GM18951 (cell line): ENCODE measurements around the gene PLD6.
"Not testable (repeated sequence)": the region's sequence is repeated elsewhere in the genome, so short reads cannot be mapped to it uniquely, and the experiment has no call there.

Experiments
- POLR2A ChIP-seq: IDR thresholded peaks from 4 replicates; pipeline ENCODE4 v1.6.1; 2011; ENCODE audit warnings: mild to moderate bottlenecking; ENCODE audit not compliant: insufficient read length, insufficient read depth; ENCODE audit errors: extremely low read depth
- in situ Hi-C: fragments of 300-500 bp; cut with MboI; formaldehyde crosslinking; loops from one replicate; pipeline ENCODE4 v1.12.0; 2022; ENCODE audit warnings: low sequenced_read_pairs, mixed read lengths, inconsistent platforms; ENCODE audit not compliant: unreplicated experiment

The PLD6 gene

DNA sequence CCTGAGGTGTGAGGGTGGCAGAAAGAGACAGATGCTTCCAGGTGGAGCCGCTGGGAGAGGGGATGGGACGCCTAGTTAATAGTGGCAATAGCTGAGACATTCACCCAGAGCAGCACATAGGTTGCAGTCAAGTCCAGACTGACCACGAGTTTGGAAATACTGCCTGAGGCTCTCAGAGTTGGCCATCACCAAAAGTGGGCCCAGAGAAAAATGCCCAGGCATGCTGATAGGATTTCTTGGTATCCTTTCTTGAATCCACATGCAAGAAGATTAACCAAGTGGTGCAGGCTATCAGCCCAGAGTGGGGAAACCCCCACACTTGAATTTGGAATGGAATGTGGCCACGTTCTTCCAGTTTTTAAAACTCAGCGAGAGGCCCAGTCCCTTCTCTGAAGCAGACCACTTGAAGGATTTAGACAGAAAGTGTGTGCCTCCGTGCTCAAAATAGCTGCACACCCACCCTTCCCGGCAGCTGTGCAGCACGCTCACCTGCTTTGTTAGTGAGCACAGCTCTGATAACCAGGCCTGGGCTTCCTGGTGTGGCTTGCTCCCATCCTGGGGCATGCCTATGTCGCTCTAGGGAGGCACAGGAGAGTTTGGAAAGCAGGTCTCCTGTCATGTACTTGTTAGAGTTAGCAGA, 35.7 kb downstream of the PLD6 start:
- no peak for TF ChIP-seq POLR2A
- in situ Hi-C loops = no loop called here

DNA sequence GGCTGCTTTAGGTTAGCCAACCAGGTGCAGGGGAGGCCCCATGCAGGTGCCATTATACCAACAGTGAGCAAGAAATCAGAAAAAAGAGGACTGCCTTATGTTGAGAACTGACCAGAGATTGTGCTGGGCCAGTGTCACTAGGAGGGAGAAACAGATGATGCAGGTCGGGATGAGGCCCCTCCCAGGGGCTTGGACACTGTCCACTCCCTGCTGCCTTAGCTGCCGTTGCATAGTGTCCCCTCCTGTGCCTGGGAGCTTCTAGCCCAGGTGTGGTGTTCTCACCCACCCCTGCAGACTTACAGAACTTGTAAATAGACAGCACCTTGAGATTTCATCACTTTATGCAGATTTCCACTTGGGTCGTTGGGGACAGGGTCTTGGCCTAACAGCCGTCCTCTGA, 36.7 kb downstream of the PLD6 start:
- TF ChIP-seq POLR2A = no peak
- in situ Hi-C loops = no loop called here

DNA sequence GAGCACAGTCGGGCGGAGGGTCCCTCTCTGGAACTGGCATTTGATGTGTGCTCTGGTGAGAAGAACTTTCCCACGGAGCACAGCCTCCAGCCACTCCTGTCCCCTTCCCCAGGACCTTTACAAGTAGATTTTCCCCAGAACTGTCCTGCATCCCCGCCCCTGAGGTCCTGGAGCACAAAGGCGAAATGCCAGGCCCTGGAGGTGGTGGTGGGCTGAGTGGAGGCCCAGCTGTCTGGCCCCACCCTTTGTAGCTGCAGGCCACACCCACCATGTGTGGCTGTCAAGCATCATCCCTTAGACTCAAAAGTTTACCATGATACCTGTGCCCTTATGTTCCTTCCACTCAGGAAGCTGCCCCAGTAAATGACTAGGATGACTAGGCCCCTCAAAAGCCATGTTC, 37.7 kb downstream of the PLD6 start:
- TF ChIP-seq POLR2A = no peak
- in situ Hi-C loops = no loop called here

DNA sequence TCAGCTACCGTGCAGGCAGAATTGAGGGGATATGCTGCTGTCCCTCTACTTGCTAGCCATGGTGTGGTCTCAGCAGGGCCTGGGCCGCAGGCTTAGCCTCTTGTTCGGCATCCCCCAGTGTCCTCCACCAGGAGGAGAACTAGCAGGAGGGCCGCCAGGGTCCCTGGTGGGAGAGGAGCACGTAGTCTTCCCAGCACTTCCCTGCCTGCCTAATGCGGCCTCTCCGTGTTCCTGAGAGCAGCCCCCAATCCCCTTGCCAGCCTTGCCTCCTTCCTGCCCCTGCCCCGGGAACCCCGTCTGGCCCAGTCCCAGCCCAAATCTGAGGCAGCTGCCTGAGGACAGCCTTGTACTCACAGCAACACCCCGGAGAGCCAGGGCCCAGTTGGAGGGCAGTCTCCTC, 38.1 kb downstream of the PLD6 start:
- in situ Hi-C loops = no loop called here
- TF ChIP-seq POLR2A = no peak

DNA sequence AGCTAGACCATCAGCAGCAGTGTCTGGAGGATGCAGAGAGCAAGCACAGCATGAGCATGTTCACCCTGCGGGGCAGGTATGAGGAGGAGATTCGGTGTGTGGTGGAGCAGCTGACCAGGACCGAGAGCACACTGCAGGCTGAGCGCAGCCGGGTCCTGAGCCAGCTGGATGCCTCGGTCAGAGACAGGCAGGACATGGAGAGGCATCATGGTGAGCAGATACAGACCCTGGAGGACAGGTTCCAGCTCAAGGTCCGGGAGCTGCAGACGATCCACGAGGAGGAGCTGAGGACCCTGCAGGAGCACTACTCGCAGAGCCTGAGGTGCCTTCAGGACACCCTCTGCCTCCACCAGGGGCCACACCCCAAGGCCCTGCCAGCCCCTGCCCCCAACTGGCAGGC, 38.8 kb downstream of the PLD6 start:
- TF ChIP-seq POLR2A = no peak
- in situ Hi-C loops = no loop called here

DNA sequence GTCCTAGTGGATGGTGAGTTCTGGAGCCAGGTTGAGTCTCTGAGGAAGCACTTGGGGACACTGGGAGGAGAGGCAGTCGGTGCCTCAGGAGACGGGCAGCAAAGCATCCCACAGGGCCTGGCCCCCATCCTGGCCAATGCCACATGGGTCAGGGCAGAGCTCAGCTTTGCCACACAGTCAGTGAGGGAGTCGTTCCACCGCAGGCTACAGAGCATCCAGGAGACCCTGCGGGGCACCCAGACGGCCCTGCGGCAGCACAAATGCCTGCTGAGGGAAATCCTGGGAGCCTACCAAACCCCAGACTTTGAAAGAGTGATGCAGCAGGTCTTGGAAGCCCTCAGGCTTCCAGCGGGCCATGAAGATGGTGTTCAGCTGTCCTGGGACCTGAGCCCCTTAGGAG, 39.7 kb downstream of the PLD6 start:
- in situ Hi-C loops = no loop called here
- no peak for TF ChIP-seq POLR2A

DNA sequence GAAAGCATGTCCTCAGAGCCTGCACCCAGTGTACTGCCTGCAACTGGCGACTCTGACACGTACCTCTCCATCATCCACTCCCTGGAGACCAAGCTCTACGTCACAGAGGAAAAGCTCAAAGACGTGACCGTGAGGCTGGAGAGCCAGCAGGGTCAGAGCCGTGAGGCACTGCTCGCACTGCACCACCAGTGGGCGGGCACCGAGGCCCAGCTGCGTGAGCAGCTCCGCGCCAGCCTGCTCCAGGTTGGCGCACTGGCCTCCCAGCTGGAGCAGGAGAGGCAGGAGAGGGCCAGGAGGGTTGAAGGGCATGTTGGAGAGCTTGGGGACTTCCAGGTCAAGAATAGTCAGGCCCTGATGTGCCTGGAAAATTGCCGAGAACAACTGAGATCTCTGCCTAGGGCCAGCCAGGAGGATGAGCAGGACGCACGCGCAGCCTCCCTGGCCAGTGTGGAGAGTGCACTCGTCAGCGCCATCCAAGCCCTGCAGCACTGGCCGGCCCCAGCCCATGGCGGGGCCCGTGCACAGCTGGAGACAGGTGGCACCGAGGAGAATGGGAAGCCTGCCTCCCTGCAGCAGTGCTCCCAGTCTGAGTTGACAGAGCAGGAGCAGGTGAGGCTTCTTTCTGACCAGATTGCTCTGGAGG, 40.3 kb downstream of the PLD6 start:
- in situ Hi-C loops = no loop called here
- TF ChIP-seq POLR2A = no peak

DNA sequence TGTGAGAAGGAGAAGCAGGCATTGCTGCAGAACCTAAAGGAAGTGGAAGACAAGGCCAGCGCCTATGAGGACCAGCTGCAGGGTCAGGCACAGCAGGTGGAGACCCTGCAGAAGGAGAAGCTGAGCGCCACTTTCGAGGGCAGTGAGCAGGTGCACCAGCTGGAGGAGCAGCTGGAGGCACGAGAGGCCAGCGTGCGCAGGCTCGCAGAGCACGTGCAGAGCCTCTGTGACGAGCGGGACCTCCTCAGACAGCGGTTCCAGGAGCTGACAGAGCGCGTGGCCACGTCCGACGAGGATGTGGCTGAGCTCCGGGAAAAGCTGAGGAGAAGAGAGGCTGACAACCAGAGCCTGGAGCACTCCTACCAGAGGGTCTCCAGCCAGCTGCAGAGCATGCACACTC, 41.5 kb downstream of the PLD6 start:
- TF ChIP-seq POLR2A = no peak
- in situ Hi-C loops = no loop called here

DNA sequence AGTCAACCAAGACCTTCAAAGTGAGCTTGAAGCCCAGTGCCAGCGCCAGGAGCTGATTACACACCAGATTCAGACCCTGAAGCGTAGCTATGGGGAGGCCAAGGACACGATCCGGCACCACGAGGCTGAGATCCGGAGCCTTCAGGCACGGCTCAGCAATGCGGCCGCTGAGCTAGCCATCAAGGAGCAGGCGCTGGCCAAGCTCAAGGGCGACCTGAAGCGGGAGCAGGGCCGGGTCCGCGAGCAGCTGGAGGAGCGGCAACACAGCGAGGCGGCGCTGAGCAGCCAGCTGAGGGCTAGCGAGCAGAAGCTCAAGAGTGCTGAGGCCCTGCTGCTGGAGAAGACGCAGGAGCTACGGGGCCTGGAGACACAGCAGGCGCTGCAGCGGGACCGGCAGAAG, 42.0 kb downstream of the PLD6 start:
- TF ChIP-seq POLR2A = no peak
- in situ Hi-C loops = no loop called here

DNA sequence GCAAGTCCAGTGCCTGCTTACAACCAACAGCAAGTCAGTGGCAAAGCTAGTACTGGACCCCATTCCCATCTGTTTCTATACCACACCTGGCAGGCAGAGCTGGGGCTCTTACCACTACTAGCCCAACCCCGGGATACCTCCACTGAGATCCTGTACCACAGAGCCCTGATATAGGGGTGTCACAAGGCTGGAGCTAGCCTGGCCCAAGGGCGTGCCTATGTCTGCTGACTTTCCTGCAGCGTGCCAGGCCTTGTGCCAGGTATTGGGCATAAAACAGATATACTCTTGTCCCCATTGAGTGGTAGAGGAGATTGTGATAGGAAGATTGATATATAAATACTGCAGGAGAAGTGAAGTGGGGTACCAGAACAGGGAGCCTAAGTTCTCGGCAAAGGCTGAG, 44.4 kb downstream of the PLD6 start:
- in situ Hi-C loops = no loop called here
- TF ChIP-seq POLR2A = no peak

DNA sequence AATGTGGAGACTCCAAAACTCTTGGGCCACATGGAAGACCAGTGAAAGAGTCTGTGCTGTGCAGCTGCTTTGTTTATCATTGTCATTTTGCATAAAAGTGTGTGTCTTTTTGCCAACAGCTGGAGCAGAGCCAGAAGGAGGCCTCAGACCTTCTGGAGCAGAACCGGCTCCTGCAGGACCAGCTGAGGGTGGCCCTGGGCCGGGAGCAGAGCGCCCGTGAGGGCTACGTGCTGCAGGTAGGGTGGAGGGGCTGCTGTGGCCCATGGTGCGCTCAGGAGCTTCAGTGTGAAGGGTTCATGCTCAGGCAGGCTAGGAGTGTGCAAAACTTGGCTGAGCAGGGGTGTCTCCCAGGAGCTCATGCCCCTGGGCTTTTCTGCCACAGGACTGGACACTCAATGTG, 45.0 kb downstream of the PLD6 start:
- in situ Hi-C loops = no loop called here

DNA sequence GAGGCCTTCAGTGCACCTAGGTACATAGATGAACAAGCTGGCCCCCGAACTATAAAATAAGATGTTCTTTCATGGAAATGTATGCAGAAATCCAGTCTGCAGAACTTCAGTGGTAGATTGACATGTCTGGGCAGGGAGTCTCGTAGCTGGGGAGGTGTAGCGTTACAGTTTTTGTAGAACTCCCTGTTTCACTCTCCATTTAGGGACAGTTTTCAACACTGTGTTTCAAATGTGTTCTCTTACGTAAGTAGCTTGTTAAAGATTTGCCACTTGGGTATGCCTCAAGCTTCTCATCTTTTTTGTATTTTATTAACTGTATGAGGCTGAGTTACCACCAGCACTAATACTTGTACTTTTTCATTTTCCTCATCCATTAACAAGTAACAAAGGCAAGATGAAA, 46.6 kb downstream of the PLD6 start:
- TF ChIP-seq POLR2A = no peak
- in situ Hi-C loops = no loop called here

More for the DNA sequence above, 45.0 kb downstream of the PLD6 start:
- no peak for TF ChIP-seq POLR2A

DNA sequence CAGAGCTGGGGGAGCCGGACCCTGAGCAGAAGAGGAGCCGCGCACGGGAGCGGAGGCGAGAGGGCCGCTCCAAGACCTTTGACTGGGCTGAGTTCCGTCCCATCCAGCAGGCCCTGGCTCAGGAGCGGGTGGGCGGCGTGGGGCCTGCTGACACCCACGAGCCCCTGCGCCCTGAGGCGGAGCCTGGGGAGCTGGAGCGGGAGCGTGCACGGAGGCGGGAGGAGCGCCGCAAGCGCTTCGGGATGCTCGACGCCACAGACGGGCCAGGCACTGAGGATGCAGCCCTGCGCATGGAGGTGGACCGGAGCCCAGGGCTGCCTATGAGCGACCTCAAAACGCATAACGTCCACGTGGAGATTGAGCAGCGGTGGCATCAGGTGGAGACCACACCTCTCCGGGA, 47.6 kb downstream of the PLD6 start:
- in situ Hi-C loops = not testable (repeated sequence)

DNA sequence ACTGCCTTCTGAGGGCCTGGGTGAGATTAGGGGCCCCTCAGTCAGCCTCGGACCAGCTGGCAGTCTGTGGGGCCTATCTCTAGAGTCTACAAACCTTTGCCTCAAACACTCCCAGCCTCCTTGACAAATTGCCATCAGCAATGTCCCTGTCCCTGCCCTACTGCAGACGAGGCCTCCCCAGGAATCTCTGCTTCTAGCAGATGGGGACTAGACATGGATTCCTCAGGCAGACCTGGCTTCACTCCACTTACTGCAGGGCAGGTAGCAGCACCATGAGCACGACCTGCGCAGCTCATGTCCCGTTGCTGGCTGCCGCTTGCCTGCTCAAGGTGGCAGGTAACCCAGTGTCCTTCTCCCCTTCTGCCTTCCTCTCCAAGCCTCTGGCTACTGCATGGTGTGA, 49.1 kb downstream of the PLD6 start:
- TF ChIP-seq POLR2A = no peak
- in situ Hi-C loops = no loop called here

DNA sequence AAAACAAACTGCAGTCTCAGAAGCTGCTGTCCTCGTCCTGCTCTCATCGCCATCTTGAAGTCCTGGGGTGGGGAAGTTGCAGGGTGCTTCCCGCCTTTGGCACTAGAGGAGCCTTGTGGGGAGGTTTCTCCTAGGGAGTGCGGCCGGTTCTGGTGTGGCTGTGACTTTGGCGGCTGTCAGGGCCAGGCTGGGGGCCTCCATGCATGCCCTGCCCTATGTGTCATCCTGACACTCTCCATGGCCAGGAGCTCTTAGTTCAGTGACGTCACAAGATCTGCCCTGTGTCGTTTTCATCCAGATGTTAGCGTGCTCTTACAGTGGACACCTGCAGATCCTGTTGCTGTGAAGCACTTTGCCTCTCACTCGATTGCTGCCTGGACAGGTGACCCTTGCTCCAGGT, 49.6 kb downstream of the PLD6 start:
- no peak for TF ChIP-seq POLR2A
- in situ Hi-C loops = no loop called here
